Measurements from ENCODE around the gene GLCCI1.

Gene GLCCI1

GRCh38 chr7:7962851-7963250 is 5.7 kb upstream of the GLCCI1 start:
- DNase-seq (ENCODE audit: low spot score), result peak; percentile 65

- DNase-seq (ENCODE audit: low spot score), result no peak
These were observed 4.3 kb upstream of the GLCCI1 start for GRCh38 chr7:7964250-7964649.

GRCh38 chr7:7964691-7965090 is 3.9 kb upstream of the GLCCI1 start:
- no peak for DNase-seq (ENCODE audit: low spot score)

DNA sequence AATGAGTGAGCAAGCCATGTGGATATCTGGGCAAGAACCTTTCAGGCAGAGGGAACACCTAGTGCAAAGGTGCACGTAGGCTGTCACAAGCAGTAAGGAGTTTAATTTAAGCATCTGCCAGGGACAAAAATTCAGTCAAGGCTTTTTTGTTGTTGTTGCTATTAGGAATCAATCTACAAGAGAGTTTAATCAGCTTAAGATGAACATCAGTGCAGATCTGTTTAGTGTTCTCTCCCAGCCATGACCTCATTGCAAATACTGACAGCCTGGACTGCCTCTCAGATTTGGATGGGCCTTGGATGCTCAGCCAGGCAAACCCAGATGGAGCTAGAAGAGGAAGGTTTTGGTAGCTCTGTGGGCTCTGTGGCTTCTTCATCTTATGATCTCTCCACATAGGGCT is 3.3 kb upstream of the GLCCI1 start:
- no peak for DNase-seq (ENCODE audit: low spot score)

DNA sequence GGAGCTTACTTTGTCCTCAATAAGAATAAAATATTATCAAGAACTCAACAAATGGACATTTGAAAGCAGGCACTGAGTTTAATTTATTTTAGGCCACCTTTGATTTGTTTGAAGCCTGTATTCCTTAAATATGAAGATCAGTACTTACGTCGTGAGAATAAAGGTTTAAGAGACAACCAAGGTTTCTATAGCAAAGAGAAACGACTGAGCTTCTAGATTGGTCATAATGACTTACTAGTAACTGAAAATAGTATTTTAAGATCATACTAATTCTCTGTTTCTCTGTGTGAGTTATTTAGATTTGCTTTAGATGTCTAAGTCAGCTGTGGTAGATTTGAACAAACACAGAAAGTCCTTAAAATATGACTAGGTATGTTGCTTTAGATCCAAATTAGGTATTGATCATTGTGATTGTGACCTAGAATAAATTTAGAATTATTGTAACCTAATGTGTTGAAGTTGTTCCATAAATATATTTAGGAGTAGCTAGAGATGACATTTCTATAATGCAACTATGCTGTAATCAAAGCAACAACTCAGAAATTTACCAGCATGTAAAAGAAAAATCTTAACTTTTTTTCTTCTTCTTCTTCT is 2.4 kb upstream of the GLCCI1 start:
- no peak for DNase-seq (ENCODE audit: low spot score)

GRCh38 chr7:7967886-7968543 is 581 bp upstream of the GLCCI1 start:
- DNase-seq (ENCODE audit: low spot score), result no peak

DNA sequence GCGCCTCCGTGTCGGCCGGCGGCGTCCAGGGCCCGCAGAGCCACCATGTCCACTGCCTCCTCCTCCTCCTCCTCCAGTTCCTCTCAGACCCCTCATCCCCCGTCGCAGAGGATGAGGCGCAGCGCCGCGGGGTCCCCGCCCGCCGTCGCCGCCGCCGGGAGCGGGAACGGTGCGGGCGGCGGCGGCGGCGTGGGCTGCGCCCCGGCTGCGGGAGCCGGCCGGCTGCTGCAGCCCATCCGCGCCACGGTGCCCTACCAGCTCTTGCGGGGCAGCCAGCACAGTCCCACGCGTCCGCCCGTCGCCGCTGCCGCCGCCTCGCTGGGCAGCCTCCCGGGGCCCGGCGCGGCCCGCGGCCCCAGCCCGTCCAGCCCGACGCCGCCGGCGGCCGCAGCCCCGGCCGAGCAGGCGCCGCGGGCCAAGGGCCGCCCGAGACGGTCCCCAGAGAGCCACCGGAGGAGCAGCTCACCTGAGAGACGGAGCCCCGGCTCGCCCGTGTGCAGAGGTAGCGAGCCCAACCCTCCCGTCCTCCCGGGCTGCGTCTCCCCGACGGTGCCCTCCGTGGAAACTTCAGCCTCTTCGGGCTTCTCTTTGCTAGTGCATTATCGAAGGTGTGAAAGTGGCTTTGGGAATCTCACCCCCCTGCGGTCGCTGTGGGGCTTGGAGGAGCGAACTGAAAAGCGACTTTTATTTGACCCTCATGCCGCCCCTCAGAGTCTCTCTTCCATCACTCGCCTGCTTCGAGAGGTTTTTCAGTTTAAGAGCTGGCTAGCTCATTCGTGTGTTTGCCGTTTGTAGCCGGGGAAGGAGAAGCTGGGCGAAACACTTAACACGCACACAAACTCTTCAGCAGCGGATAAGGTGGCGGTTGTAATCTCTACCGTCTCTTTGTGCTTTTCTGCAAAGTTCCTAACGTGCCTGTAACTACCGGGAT is 975 bp downstream of the GLCCI1 start:
- DNase-seq (ENCODE audit: low spot score), result peak; percentile 58

- no peak for DNase-seq (ENCODE audit: low spot score)
These were observed 1.6 kb downstream of the GLCCI1 start for GRCh38 chr7:7970237-7970530.

- no peak for DNase-seq (ENCODE audit: low spot score)
These were observed 2.1 kb downstream of the GLCCI1 start for GRCh38 chr7:7970531-7971307.

DNA sequence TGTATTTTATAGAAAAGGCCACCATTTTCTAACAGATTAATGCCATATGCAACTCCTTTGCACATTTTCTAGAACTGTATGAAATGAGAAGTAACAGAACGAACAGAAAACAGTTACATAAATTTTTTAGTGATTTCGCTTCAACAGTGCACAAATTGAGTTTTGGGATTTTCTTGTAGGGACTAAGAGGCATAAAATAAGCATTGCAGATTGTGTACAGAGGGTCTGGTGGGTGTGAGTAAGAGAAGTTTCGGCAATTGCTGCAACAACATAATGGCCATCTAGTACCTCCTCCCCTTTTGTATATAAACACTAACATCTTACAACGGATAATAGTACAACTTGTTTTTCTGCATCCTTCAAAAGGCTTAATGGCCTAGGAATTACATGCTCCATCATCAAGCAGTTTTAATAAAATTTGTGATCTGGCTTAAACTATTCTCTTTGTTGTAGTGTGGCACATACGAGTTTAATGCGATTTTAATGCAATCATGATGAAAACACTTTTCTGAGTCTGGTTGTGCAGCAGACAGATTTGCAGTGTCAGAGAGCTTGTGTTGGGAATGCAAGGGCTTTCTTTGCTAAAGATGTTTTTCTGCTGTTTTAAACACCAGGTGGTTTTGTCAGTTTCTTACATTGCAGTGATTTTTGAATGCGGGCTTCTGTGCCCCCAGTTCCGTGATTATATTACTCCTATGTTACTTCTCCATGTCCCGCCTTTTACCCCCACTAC is 2.9 kb downstream of the GLCCI1 start:
- no peak for DNase-seq (ENCODE audit: low spot score)

DNA sequence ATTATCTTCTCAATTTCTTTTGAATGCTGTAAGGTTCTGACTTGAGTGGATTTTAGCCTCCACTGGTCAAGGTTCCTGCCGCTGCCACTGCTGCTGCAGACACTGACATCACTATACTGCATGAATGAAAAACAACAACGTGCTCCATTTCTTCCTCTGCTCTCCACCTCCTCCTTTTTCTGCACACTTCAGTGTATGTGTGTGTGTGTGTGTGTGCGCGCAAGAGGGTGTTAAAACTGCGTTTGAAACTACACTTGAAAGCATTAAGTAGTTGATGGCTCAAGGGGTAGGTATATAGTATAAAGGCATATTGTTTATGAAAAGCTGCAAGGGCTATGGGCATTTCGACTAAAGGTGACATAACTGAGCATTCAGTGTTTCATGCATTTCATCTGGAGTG is 3.5 kb downstream of the GLCCI1 start:
- DNase-seq (ENCODE audit: low spot score), result no peak

- DNase-seq (ENCODE audit: low spot score), result no peak
These were observed 4.5 kb downstream of the GLCCI1 start for GRCh38 chr7:7972922-7973594.

DNA sequence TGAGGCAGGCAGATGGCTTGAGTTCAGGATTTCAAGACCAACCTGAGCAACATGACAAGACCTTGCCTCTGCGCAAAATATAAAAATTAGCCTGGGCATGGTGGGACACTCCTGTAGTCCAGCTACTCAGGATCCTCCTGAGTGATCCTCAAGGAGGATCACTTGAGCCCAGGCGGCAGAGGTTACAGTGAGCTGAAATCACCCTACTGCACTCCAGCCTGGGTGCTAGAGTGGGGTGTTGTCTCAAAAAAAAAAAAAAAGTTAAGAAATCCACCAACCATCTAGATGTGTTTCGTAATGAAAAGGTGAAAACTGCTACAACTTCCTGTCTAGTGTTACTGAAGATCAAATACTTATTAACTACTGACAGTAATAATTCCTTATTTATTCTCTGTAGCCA is 8.1 kb downstream of the GLCCI1 start:
- DNase-seq (ENCODE audit: low spot score), result no peak

DNA sequence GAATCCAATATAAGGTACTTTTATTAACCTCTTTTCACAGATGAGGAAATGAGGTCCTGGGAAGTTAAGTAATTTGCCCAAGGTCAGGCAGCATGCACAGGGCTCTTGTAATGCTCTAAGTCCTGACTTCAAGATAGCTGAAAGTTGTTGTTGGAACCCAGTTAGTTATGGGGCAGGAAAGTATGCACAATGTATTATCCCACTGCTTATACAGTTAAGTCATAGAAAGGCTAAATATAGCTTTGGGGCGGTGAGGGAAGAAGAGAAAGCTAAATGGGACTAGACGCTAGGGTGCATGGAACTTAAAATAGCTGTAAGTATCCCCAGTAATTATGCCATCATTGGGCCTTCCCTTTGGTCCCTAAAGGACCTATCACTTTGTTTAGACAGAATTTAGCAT is 9.2 kb downstream of the GLCCI1 start:
- DNase-seq (ENCODE audit: low spot score), result no peak

- no peak for DNase-seq (ENCODE audit: low spot score)
These were observed 10.3 kb downstream of the GLCCI1 start for GRCh38 chr7:7978860-7979259.

GRCh38 chr7:7979558-7979957 is 11.0 kb downstream of the GLCCI1 start:
- DNase-seq (ENCODE audit: low spot score), result no peak

DNA sequence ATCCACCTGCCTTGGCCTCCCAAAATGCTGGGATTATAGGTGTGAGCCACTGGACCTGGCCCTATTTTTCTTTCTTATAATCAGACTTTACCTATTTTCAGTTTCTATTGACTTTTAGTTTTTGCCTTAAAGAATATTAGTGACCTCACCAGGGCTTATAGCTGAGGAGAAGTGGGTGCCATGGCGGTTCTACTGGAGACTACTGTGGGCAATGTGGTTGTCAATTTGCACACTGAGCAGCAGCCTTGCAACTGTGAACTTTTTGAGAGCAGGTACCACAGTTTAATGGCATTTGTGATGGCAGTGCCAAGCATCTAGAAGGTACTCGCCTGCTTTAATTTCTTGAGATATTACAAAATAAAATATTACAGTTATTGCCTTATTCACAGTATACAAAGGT is 11.5 kb downstream of the GLCCI1 start:
- no peak for DNase-seq (ENCODE audit: low spot score)

- no peak for DNase-seq (ENCODE audit: low spot score)
These were observed 14.3 kb downstream of the GLCCI1 start for GRCh38 chr7:7982904-7983303.

DNA sequence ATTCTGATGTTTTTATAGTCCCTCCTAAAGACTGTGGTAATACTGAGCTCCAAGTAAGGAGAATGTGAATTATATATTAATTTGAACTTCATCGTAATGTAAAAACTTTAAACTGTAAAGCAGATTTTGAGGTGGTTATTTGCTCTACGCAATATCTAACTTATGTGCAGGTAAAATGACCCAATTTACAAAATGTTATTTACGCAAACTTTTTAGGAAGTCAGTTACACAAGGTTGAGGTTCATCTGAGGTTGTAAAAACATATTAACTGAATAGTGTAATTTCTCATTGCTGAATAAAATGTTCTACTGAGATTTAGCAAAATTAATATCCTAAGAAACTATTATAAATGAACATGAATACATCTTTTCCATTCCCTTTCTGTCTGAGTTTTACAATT is 15.8 kb downstream of the GLCCI1 start:
- no peak for DNase-seq (ENCODE audit: low spot score)

DNA sequence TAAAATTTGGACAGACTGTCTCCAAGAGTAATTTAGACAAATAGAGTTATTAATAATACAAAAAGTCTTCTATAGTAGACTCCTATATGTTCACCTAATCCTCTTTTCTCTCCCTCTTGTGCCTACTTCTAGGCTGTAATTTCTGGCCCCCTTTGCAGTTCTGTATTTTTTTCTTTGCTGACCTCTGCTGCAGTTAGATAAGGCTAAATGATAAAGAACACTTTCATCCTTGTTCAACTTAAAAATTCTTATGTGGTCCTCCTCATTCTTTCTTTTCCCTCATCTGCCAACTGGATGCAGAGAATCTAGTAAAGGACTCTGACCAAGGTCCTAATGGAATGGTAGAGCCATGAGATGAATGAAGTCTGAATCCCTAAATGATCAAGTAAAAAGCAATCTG is 20.1 kb downstream of the GLCCI1 start:
- DNase-seq (ENCODE audit: low spot score), result no peak

- no peak for DNase-seq (ENCODE audit: low spot score)
These were observed 20.5 kb downstream of the GLCCI1 start for GRCh38 chr7:7989133-7989532.
